ENCODE measurements around the gene GREB1L.

The GREB1L gene

DNA sequence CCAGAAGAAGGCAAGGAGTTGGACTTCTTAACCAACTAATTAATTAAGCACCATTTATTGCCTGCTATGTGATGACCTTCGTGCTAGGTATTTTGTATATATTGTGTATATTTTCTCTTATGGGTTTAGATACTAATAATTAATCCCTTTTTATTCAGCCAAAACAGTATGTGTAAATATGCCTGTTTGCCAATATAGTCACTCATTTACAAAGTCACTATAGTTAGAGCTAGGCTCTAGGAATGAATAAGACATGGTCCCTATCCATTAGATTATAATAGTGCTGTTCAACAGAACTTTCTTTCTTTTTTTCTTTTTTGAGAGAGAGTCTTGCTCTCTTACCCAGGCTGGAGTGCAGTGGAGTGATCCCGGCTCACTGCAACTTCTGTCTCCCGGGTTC lies 51.4 kb downstream of the GREB1L start:
- no peak overlapping the region for H3K27ac ChIP-seq (ENCODE audit: low read length)
- H3K4me1 ChIP-seq (ENCODE audit: low read length), result no peaks in the 10 kb centered on the region
- no peaks in the 10 kb centered on the region for H3K9me2 ChIP-seq (replicated peaks; ENCODE audit: insufficient read depth, low read length)
- H3F3A ChIP-seq (ENCODE audit: insufficient read depth, low read length), result no peaks in the 10 kb centered on the region
- no peaks in the 10 kb centered on the region for H3K79me2 ChIP-seq (ENCODE audit: low read length)
- H2AFZ ChIP-seq (ENCODE audit: low read length), result no peak overlapping the region
- H3K36me3 ChIP-seq (replicated peaks; ENCODE audit: insufficient read depth, low read length), result no peaks in the 10 kb centered on the region
- no peaks in the 10 kb centered on the region for H3K9me3 ChIP-seq (replicated peaks; ENCODE audit: insufficient read depth, low read length)
- no peaks in the 10 kb centered on the region for H4K20me1 ChIP-seq (ENCODE audit: insufficient read depth, low read length)
- DNase-seq, result no peak
- H3K4me3 ChIP-seq (ENCODE audit: low read length), result no peak overlapping the region
- no peaks in the 10 kb centered on the region for H3K27me3 ChIP-seq (replicated peaks; ENCODE audit: insufficient read depth, low read length)
- no peak overlapping the region for H3K9ac ChIP-seq (ENCODE audit: low read length)
- TF ChIP-seq EZH2phosphoT487 (IDR thresholded peaks at IDR 0.05; ENCODE audit: low read length) (no peak), EZH2 (optimal IDR thresholded peaks at IDR 0.05; ENCODE audit: low read depth, low read length) (no peak)
- TF ChIP-seq, protein P1, sequence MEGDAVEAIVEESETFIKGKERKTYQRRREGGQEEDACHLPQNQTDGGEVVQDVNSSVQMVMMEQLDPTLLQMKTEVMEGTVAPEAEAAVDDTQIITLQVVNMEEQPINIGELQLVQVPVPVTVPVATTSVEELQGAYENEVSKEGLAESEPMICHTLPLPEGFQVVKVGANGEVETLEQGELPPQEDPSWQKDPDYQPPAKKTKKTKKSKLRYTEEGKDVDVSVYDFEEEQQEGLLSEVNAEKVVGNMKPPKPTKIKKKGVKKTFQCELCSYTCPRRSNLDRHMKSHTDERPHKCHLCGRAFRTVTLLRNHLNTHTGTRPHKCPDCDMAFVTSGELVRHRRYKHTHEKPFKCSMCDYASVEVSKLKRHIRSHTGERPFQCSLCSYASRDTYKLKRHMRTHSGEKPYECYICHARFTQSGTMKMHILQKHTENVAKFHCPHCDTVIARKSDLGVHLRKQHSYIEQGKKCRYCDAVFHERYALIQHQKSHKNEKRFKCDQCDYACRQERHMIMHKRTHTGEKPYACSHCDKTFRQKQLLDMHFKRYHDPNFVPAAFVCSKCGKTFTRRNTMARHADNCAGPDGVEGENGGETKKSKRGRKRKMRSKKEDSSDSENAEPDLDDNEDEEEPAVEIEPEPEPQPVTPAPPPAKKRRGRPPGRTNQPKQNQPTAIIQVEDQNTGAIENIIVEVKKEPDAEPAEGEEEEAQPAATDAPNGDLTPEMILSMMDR (IDR thresholded peaks at IDR 0.05; ENCODE audit: low read length), result no peak
- no peak overlapping the region for H3K4me2 ChIP-seq (ENCODE audit: low read depth, low read length)

DNA sequence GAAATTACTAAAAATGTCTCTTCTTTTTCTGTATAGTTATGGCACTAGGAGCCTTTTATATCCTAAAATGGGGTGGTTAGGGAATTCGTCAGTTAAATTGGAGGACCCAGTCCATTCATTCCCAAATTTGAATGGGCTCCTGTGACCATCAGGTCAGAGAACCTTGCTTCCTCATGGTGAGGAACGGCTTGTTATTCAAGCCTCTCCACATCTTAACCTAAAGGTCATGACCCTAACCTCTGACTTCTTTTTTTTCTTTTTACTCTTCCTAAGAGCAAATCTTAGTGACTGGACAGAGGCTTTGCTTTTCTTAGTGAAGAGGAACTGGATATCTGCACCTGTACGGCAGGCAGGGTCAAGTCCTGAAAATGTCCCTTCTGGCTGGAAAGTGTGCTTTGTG lies 53.1 kb downstream of the GREB1L start:
- no peak for TF ChIP-seq EZH2 (optimal IDR thresholded peaks at IDR 0.05; ENCODE audit: low read depth, low read length)
- TF ChIP-seq, protein P1 (IDR thresholded peaks at IDR 0.05; ENCODE audit: low read length), result no peak
- no peak for TF ChIP-seq EZH2phosphoT487 (IDR thresholded peaks at IDR 0.05; ENCODE audit: low read length)
- no peak overlapping the region for H3K4me2 ChIP-seq (ENCODE audit: low read depth, low read length)

DNA sequence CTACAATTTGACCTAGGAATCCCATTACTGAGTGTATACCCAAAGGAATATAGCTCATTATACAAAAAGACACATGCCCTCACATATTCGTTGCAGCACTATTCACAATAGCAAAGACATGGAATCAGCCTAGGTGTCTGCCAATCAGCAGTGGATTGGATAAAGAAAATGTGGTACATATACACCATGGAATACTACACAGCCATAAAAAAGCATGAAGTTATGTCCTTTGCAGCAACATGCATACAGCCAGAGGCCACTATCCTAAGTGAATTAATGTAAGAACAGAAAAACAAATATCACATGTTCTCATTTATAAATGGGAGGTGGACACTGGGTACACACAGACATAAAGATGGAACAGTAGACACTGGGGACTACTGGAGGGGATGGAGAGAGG lies 54.0 kb downstream of the GREB1L start:
- Histone ChIP-seq H3K79me2 (ENCODE audit: low read length) (no peaks in the 10 kb centered on the region), H3K27ac (ENCODE audit: low read length) (no peak overlapping the region), H3F3A (ENCODE audit: insufficient read depth, low read length) (no peaks in the 10 kb centered on the region), H3K9me3 (replicated peaks; ENCODE audit: insufficient read depth, low read length) (no peaks in the 10 kb centered on the region), H3K27me3 (replicated peaks; ENCODE audit: insufficient read depth, low read length) (no peaks in the 10 kb centered on the region), H3K4me3 (ENCODE audit: low read length) (no peak overlapping the region), H4K20me1 (ENCODE audit: insufficient read depth, low read length) (no peaks in the 10 kb centered on the region), H3K9ac (ENCODE audit: low read length) (no peak overlapping the region), H3K36me3 (replicated peaks; ENCODE audit: insufficient read depth, low read length) (no peaks in the 10 kb centered on the region), H3K4me2 (ENCODE audit: low read depth, low read length) (no peak overlapping the region), H2AFZ (ENCODE audit: low read length) (no peak overlapping the region), H3K9me2 (replicated peaks; ENCODE audit: insufficient read depth, low read length) (no peaks in the 10 kb centered on the region), H3K4me1 (ENCODE audit: low read length) (no peaks in the 10 kb centered on the region)
- DNase-seq, result no peak
- TF ChIP-seq EZH2phosphoT487 (IDR thresholded peaks at IDR 0.05; ENCODE audit: low read length), result no peak
- TF ChIP-seq, protein P1 (IDR thresholded peaks at IDR 0.05; ENCODE audit: low read length), result no peak
- TF ChIP-seq EZH2 (optimal IDR thresholded peaks at IDR 0.05; ENCODE audit: low read depth, low read length), result no peak

More for the DNA sequence above, 53.1 kb downstream of the GREB1L start:
- no peaks in the 10 kb centered on the region for H3F3A ChIP-seq (ENCODE audit: insufficient read depth, low read length)
- H3K27me3 ChIP-seq (replicated peaks; ENCODE audit: insufficient read depth, low read length), result no peaks in the 10 kb centered on the region
- H3K4me1 ChIP-seq (ENCODE audit: low read length), result no peaks in the 10 kb centered on the region
- H4K20me1 ChIP-seq (ENCODE audit: insufficient read depth, low read length), result no peaks in the 10 kb centered on the region
- H3K9me2 ChIP-seq (replicated peaks; ENCODE audit: insufficient read depth, low read length), result no peaks in the 10 kb centered on the region
- H3K27ac ChIP-seq (ENCODE audit: low read length), result no peak overlapping the region
- H3K79me2 ChIP-seq (ENCODE audit: low read length), result no peaks in the 10 kb centered on the region
- no peak overlapping the region for H2AFZ ChIP-seq (ENCODE audit: low read length)
- no peak overlapping the region for H3K9ac ChIP-seq (ENCODE audit: low read length)
- no peaks in the 10 kb centered on the region for H3K36me3 ChIP-seq (replicated peaks; ENCODE audit: insufficient read depth, low read length)
- H3K9me3 ChIP-seq (replicated peaks; ENCODE audit: insufficient read depth, low read length), result no peaks in the 10 kb centered on the region
- no peak for DNase-seq
- no peak overlapping the region for H3K4me3 ChIP-seq (ENCODE audit: low read length)
